H1 (cell line): ENCODE data around the gene TMEM132A.

Experiments used
- EZH2 ChIP-seq: fragments of 200-600 bp; sonication (generic); IDR thresholded peaks from 2 replicates; pipeline ENCODE4 v1.7.1; 2012; ENCODE audit warnings: low read depth, mild to moderate bottlenecking, moderate library complexity, low read length, inconsistent platforms; ENCODE audit not compliant: severe bottlenecking
- NRF1 ChIP-seq: IDR thresholded peaks from 2 replicates; pipeline ENCODE4 v1.6.1; 2011; ENCODE audit warnings: mild to moderate bottlenecking, low read depth, low read length, improper control_type of control experiment
- POLR2A ChIP-seq, 2 experiments: IDR thresholded peaks; 1 replicate in 1 of 2; 2 replicates in 1 of 2; pipeline ENCODE4 v1.6.1; 2011; ENCODE audit warnings: low read depth in 2 of 2, low read length in 2 of 2, mild to moderate bottlenecking in 2 of 2; ENCODE audit errors: control extremely low read depth in 1 of 2
- POLR2AphosphoS5 ChIP-seq: IDR thresholded peaks from 2 replicates; pipeline ENCODE4 v1.6.1; 2011; ENCODE audit warnings: low read depth, low read length

DNA sequence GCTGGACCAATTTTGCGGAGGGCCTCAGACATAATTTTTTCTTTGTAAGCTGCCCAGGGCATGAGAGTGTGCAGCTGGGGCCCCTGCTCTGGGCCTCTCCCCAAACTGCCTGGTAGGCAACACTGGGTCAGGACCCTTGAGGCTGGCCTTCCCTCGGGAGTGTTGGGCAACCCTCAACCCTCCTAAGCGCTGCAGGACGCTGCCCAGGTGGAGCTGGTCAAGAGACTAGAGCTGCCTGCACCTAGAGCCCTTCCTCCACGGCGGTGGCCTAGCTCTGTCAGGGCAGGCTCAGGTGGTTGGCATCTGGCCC, 505 bp upstream of the TMEM132A start:
- TF ChIP-seq NRF1: no peak
- TF ChIP-seq POLR2AphosphoS5: no peak
- TF ChIP-seq POLR2A (IDR thresholded peaks at IDR 0.05; ENCODE audit: control extremely low read depth in 1 of 2, low read depth in 2 of 2, low read length in 2 of 2): no peak
- TF ChIP-seq EZH2: no peak
